ENCODE data around the gene CGNL1.

- TF ChIP-seq POLR2AphosphoS5 (IDR thresholded peaks at IDR 0.05) = no peak
- no peak for TF ChIP-seq CTCF (IDR thresholded peaks at IDR 0.05)
- TF ChIP-seq POLR2A (IDR thresholded peaks at IDR 0.05; ENCODE audit: low read depth) = no peak
These were observed 94.2 kb downstream of the CGNL1 start for GRCh38 chr15:57470543-57470942.

Measured in esophagus muscularis mucosa (tissue), 3 donors.